Trophoblast cell (in vitro differentiated cells and primary cell): ENCODE data around the gene APELA.
A peak's percentile ranks its signal among the peaks of the same experiment; 100 is the strongest.

Experiments
- DNase-seq, 2 donors: peaks; one replicate each; pipeline ENCODE4 v3.0.0-alpha.2; 2016
- H2AFZ ChIP-seq: 2 replicates; pipeline ENCODE4 v1.6.1; 2013; ENCODE audit warnings: low read length, moderate library complexity, mild to moderate bottlenecking; ENCODE audit not compliant: insufficient read depth, poor library complexity
- H2AK5ac ChIP-seq: 2 replicates; pipeline ENCODE4 v1.6.1; 2013; ENCODE audit warnings: mild to moderate bottlenecking, low read length
- H2BK120ac ChIP-seq: 2 replicates; pipeline ENCODE4 v1.6.1; 2013; ENCODE audit warnings: low read length, mild to moderate bottlenecking, moderate library complexity; ENCODE audit not compliant: insufficient read depth, poor library complexity
- H2BK12ac ChIP-seq: 2 replicates; pipeline ENCODE4 v1.6.1; 2013; ENCODE audit warnings: mild to moderate bottlenecking, low read length, moderate library complexity
- H2BK5ac ChIP-seq: 2 replicates; pipeline ENCODE4 v1.6.1; 2013; ENCODE audit warnings: low read length, low read depth, moderate library complexity, mild to moderate bottlenecking; ENCODE audit not compliant: poor library complexity
- H3K14ac ChIP-seq: 2 replicates; pipeline ENCODE4 v1.6.1; 2013; ENCODE audit warnings: mild to moderate bottlenecking, low read length
- H3K18ac ChIP-seq: 2 replicates; pipeline ENCODE4 v1.6.1; 2013; ENCODE audit warnings: mild to moderate bottlenecking, low read length
- H3K23ac ChIP-seq: 2 replicates; pipeline ENCODE4 v1.6.1; 2013; ENCODE audit warnings: low read length
- H3K27ac ChIP-seq: 2 replicates; pipeline ENCODE4 v1.5.1; 2013; ENCODE audit warnings: low read depth, mild to moderate bottlenecking, inconsistent platforms, low read length, moderate library complexity
- H3K27me3 ChIP-seq: 2 replicates; pipeline ENCODE4 v1.6.1; 2013; ENCODE audit warnings: inconsistent platforms, mild to moderate bottlenecking, low read length, moderate library complexity; ENCODE audit not compliant: insufficient read depth
- H3K36me3 ChIP-seq, 2 experiments: 1 replicate in 1 of 2; 2 replicates in 1 of 2; pipeline ENCODE4 v1.6.1; 2013; ENCODE audit warnings: low read length in 2 of 2, mild to moderate bottlenecking in 2 of 2, moderate library complexity in 1 of 2; ENCODE audit not compliant: insufficient read depth in 2 of 2, control insufficient read depth in 1 of 2
- H3K4ac ChIP-seq: 2 replicates; pipeline ENCODE4 v1.6.1; 2013; ENCODE audit warnings: low read depth, mild to moderate bottlenecking, low read length, moderate library complexity
- H3K4me1 ChIP-seq, 2 experiments: 1 replicate in 1 of 2; 2 replicates in 1 of 2; pipeline ENCODE4 v1.6.1; 2013; ENCODE audit warnings: low read length in 2 of 2, mild to moderate bottlenecking in 2 of 2, moderate library complexity in 1 of 2; ENCODE audit not compliant: insufficient read depth in 2 of 2, control insufficient read depth in 1 of 2
- H3K4me2 ChIP-seq: 2 replicates; pipeline ENCODE4 v1.6.1; 2013; ENCODE audit warnings: inconsistent platforms, mild to moderate bottlenecking, low read length, moderate library complexity
- H3K4me3 ChIP-seq: 2 replicates; pipeline ENCODE4 v1.5.1; 2013; ENCODE audit warnings: mild to moderate bottlenecking, low read depth, low read length, inconsistent platforms
- H3K79me1 ChIP-seq: one replicate; pipeline ENCODE4 v1.6.1; 2013; ENCODE audit warnings: low read length
- H3K79me2 ChIP-seq: 2 replicates; pipeline ENCODE4 v1.6.1; 2013; ENCODE audit warnings: low read length, mild to moderate bottlenecking; ENCODE audit not compliant: control insufficient read depth, insufficient read depth, poor library complexity
- H3K9ac ChIP-seq: 2 replicates; pipeline ENCODE4 v1.6.1; 2013; ENCODE audit warnings: mild to moderate bottlenecking, low read length
- H3K9me3 ChIP-seq: 2 replicates; pipeline ENCODE4 v1.6.1; 2013; ENCODE audit warnings: low read depth, mild to moderate bottlenecking, control low read depth, inconsistent platforms, low read length; ENCODE audit not compliant: insufficient read depth
- H4K12ac ChIP-seq: 2 replicates; pipeline ENCODE4 v1.6.1; 2013; ENCODE audit warnings: low read depth, mild to moderate bottlenecking, low read length, moderate library complexity
- H4K8ac ChIP-seq: 2 replicates; pipeline ENCODE4 v1.6.1; 2013; ENCODE audit warnings: low read depth, mild to moderate bottlenecking, low read length, moderate library complexity
- H4K91ac ChIP-seq: one replicate; pipeline ENCODE4 v1.6.1; 2013; ENCODE audit warnings: low read depth, mild to moderate bottlenecking, low read length, moderate library complexity
- WGBS: extraction: QIAGEN DNeasy Blood & Tissue Kit; methylation state at CpG from one replicate; pipeline ENCODE4 v1.1.7; 2013; ENCODE audit warnings: missing lambda C conversion rate; ENCODE audit not compliant: insufficient read length, insufficient coverage; ENCODE audit errors: extremely low coverage; 5-methylcytosine and 5-hydroxymethylcytosine counted together

Gene APELA

DNA sequence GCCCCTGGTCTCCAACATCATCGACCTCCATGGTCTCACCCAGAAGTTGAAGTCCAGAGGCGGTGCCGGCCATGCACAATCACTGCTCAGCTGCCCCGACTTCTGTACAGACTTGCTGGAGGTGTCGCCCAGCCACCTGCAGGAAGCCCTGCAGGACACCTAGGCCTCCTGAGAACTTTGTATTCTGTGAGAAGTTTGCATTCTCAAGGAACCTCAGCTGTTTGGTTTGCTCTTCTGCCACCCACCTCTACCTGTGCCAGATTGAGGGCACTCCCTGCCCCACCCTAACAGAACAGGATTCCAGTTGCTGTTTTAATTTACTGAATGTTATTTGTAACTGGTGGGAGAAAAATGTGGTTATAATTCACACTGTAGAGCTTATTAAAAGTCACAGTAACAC, 53.7 kb downstream of the APELA start:
- Histone ChIP-seq H3K23ac (no peak overlapping the region), H3K9me3 (peaks cover 2% of the 10 kb centered on the region)

DNA sequence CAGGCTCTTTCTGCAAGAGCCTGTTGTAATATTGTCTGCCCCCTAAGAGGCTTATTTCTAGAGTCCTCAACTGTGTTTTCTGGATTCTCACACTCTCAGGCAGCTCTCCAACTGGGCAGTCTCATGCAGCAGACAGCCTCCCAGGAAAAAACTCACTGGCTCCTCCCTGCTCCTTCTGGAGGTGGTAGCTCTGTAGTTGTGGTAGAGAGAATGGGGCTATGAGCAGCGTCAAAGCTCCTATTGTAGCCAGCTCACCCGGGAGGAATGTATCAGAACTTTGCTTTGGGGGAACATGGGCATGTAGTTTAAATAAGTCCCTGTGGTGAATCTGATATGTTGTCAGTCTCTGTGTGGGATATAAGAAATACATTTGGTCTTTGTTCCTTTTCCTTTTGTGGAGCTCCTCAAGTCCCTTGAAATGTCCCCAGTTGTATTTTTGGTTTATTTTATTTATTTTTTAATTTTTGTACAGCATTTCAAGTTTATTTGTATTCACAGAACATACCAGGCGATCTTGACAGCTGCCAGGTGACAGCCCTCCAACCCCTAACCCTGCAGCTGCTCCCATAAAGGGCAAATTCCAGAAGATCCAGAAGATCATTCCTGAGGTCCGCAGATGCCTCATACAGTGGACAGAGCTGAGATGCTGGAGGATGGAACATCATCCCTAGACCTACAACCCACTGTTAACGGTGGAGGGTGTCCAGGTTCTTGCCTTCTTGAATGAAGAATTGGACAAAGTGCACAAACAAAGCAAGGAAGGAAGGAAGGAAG, 54.8 kb downstream of the APELA start:
- H4K91ac ChIP-seq, result no peak overlapping the region
- no CpG with 5 or more reads among the region's 5 CpGs for WGBS
- no peaks in the 10 kb centered on the region for H3K4me1 ChIP-seq
- no peak overlapping the region for H3K4ac ChIP-seq
- H3K18ac ChIP-seq, result no peak overlapping the region
- no peak overlapping the region for H4K12ac ChIP-seq
- no peaks in the 10 kb centered on the region for H3K27me3 ChIP-seq
- no peak overlapping the region for H4K8ac ChIP-seq
- no peak overlapping the region for H2AK5ac ChIP-seq
- H3K36me3 ChIP-seq, result no peaks in the 10 kb centered on the region
- H3K9me3 ChIP-seq, result peaks cover 2% of the 10 kb centered on the region
- no peaks in the 10 kb centered on the region for H3K79me1 ChIP-seq
- no peak overlapping the region for H2AFZ ChIP-seq
- no peak overlapping the region for H2BK5ac ChIP-seq
- H3K79me2 ChIP-seq, result no peaks in the 10 kb centered on the region
- H3K4me3 ChIP-seq, result no peak overlapping the region
- H3K23ac ChIP-seq, result no peak overlapping the region
- H2BK12ac ChIP-seq, result no peak overlapping the region
- H2BK120ac ChIP-seq, result no peak overlapping the region
- peak; percentile 46 to 54 for DNase-seq
- H3K14ac ChIP-seq, result no peak overlapping the region
- no peak overlapping the region for H3K27ac ChIP-seq
- H3K4me2 ChIP-seq, result no peak overlapping the region
- no peak overlapping the region for H3K9ac ChIP-seq

More for the DNA sequence above, 53.7 kb downstream of the APELA start:
- DNase-seq, result no peak
- Histone ChIP-seq H4K8ac (no peak overlapping the region), H3K18ac (no peak overlapping the region), H2AFZ (no peak overlapping the region), H3K14ac (no peak overlapping the region), H3K9ac (no peak overlapping the region), H3K4ac (no peak overlapping the region), H3K36me3 (no peaks in the 10 kb centered on the region), H2BK120ac (no peak overlapping the region), H3K4me1 (no peaks in the 10 kb centered on the region), H3K27ac (no peak overlapping the region), H4K91ac (no peak overlapping the region), H3K27me3 (no peaks in the 10 kb centered on the region), H4K12ac (no peak overlapping the region), H3K79me1 (no peaks in the 10 kb centered on the region), H3K4me3 (no peak overlapping the region), H2BK5ac (no peak overlapping the region), H3K79me2 (no peaks in the 10 kb centered on the region), H2AK5ac (no peak overlapping the region), H3K4me2 (no peak overlapping the region), H2BK12ac (no peak overlapping the region)
- no CpG with 5 or more reads among the region's 5 CpGs for WGBS

DNA sequence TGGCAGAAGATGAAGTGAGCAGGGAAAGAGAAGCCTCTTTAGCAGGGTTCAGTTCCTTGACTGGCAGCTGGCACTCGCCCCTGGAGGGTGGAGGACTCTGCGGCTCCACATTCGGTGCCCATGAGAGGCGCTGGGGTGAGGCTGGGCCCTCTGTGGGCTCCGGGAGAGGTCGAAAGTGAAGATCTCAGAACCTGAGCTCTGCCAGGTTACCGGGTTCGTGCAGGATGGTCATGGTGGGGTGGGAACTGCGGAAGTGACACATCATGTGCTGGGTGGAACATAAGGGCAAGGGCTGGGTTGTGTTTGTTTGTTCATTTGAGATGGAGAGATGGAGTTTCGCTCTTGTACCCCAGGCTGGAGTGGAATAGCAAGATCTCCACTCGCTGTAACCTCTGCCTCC, 56.3 kb downstream of the APELA start:
- no peak overlapping the region for H3K18ac ChIP-seq
- no peak overlapping the region for H3K4me3 ChIP-seq
- H4K91ac ChIP-seq, result no peak overlapping the region
- no peak overlapping the region for H3K27ac ChIP-seq
- no peak overlapping the region for H2BK5ac ChIP-seq
- H3K4me1 ChIP-seq, result no peaks in the 10 kb centered on the region
- no peaks in the 10 kb centered on the region for H3K79me2 ChIP-seq
- no peaks in the 10 kb centered on the region for H3K36me3 ChIP-seq
- H4K8ac ChIP-seq, result no peak overlapping the region
- H2BK12ac ChIP-seq, result no peak overlapping the region
- no peaks in the 10 kb centered on the region for H3K79me1 ChIP-seq
- no peak overlapping the region for H3K9ac ChIP-seq
- H2AK5ac ChIP-seq, result no peak overlapping the region
- H4K12ac ChIP-seq, result no peak overlapping the region
- no peak overlapping the region for H3K4me2 ChIP-seq
- no peak overlapping the region for H3K23ac ChIP-seq
- H3K27me3 ChIP-seq, result no peaks in the 10 kb centered on the region
- DNase-seq, result no peak
- H3K4ac ChIP-seq, result no peak overlapping the region
- H2BK120ac ChIP-seq, result no peak overlapping the region
- no peak overlapping the region for H2AFZ ChIP-seq
- no CpG with 5 or more reads among the region's 11 CpGs for WGBS
- no peak overlapping the region for H3K14ac ChIP-seq
- H3K9me3 ChIP-seq, result peaks cover 2% of the 10 kb centered on the region

DNA sequence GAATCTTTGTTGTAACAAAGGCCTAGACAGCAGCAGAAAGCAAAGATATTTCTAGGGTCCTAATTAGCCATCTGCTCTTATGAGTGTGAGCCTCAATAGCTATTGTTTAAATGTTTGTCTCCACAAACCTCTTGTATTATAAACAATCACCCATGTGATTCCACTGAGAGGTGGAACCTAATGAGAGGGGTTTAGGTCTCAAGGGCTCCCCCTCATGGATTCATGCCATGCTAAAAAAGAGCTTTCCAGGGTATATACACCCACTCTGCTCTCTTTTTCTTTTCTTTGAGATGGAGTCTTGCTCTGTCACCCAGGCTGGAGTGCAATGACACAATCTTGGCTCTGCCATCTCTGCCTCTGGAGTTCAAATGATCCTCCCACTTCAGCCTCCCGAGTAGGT, 58.4 kb downstream of the APELA start:
- Histone ChIP-seq H2BK12ac (no peak overlapping the region), H4K12ac (no peak overlapping the region), H3K4me3 (no peak overlapping the region), H3K27me3 (no peaks in the 10 kb centered on the region), H3K9ac (no peak overlapping the region), H3K27ac (no peak overlapping the region), H3K36me3 (no peaks in the 10 kb centered on the region), H2AK5ac (no peak overlapping the region), H3K79me2 (no peaks in the 10 kb centered on the region), H3K18ac (no peak overlapping the region), H3K79me1 (no peaks in the 10 kb centered on the region), H2BK5ac (no peak overlapping the region), H3K23ac (no peak overlapping the region), H4K91ac (no peak overlapping the region), H3K4ac (no peak overlapping the region), H2BK120ac (no peak overlapping the region), H4K8ac (no peak overlapping the region), H3K4me1 (no peaks in the 10 kb centered on the region), H3K4me2 (no peak overlapping the region), H3K9me3 (no peaks in the 10 kb centered on the region), H2AFZ (no peak overlapping the region), H3K14ac (no peak overlapping the region)
- no CpG with 5 or more reads among the region's 1 CpG for WGBS
- DNase-seq, result no peak
